Duodenal mucosa (tissue), 2 donors: ENCODE measurements around the gene KANK4.
"Not testable (repeated sequence)": the region's sequence is repeated elsewhere in the genome, so short reads cannot be mapped to it uniquely, and the experiment has no call there.

Experiments used
- H3K27ac ChIP-seq: one replicate; pipeline ENCODE4 v1.7.0; 2013; ENCODE audit warnings: low read depth, low read length
- H3K27me3 ChIP-seq, 2 donors: one replicate each; pipeline ENCODE4 v1.7.0; 2013; ENCODE audit warnings: low read length in 2 of 2, control low read depth in 1 of 2; ENCODE audit not compliant: insufficient read depth in 2 of 2, control insufficient read depth in 1 of 2
- H3K36me3 ChIP-seq, 2 donors: one replicate each; pipeline ENCODE4 v1.7.0; 2013; ENCODE audit warnings: low read length in 2 of 2, control low read depth in 1 of 2; ENCODE audit not compliant: insufficient read depth in 2 of 2, control insufficient read depth in 1 of 2
- H3K4me1 ChIP-seq, 2 donors: one replicate each; pipeline ENCODE4 v1.7.0; 2013; ENCODE audit warnings: low read length in 2 of 2, control low read depth in 1 of 2; ENCODE audit not compliant: insufficient read depth in 2 of 2, control insufficient read depth in 1 of 2
- H3K4me3 ChIP-seq, 2 donors: one replicate each; pipeline ENCODE4 v1.7.0; 2013; ENCODE audit warnings: low read length in 2 of 2, low read depth in 1 of 2
- H3K9ac ChIP-seq, 2 donors: one replicate each; pipeline ENCODE4 v1.7.0; 2013; ENCODE audit warnings: low read length in 2 of 2, low read depth in 1 of 2
- H3K9me3 ChIP-seq, 2 donors: one replicate each; pipeline ENCODE4 v1.7.0; 2013; ENCODE audit warnings: low read length in 2 of 2, control low read depth in 1 of 2; ENCODE audit not compliant: control insufficient read depth in 1 of 2

KANK4 gene

DNA sequence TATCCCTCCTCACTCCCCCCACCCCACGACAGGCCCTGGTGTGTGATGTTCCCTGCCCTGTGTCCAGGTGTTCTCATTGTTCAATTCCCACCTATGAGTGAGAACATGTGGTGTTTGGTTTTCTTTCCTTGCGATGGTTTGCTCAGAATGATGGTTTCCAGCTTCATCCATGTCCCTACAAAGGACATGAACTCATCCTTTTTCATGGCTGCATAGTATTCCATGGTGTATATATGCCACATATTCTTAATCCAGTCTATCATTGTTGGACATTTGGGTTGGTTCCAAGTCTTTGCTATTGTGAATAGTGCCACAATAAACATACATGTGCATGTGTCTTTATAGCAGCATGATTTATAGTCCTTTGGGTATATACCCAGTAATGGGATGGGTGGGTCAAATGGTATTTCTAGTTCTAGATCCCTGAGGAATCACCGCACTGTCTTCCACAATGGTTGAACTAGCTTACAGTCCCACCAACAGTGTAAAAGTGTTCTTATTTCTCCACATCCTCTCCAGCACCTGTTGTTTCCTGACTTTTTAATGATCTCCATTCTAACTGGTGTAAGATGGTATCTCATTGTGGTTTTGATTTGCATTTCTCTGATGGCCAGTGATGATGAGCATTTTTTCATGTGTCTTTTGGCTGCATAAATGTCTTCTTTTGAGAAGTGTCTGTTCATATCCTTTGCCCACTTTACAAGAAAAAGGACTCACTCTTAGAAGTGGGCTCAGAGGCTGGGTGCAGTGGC lies 79.4 kb downstream of the KANK4 start:
- H3K9me3 ChIP-seq, H3K27ac ChIP-seq, H3K27me3 ChIP-seq, H3K36me3 ChIP-seq, H3K4me1 ChIP-seq, H3K9ac ChIP-seq, H3K4me3 ChIP-seq: not testable (repeated sequence)

DNA sequence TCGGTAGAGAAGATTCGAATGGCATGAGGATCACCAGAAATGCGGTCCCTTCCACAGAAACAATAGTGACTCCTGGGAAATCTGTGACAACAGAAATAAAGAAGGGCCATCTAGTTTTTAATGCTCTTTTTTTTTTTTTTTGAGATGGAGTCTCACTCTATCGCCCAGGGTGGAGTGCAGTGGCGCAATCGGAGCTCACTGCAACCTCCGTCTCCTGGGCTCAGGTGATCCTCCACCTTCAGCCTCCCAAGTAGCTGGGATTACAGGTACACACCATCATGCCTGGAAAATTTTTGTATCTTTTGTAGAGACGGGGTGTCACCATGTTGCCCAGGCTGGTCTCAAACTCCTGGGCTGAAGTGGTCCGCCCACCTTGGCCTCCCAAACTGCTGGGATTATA lies 80.7 kb downstream of the KANK4 start:
- no peak overlapping the region for H3K27ac ChIP-seq
- H3K9me3 ChIP-seq: no peaks in the 10 kb centered on the region
- no peak overlapping the region for H3K4me3 ChIP-seq
- H3K36me3 ChIP-seq: no peaks in the 10 kb centered on the region
- no peaks in the 10 kb centered on the region for H3K27me3 ChIP-seq
- no peaks in the 10 kb centered on the region for H3K4me1 ChIP-seq
- no peak overlapping the region for H3K9ac ChIP-seq

GRCh38 chr1:62237950-62238374 lies 81.3 kb downstream of the KANK4 start:
- H3K4me3 ChIP-seq: no peak overlapping the region
- no peaks in the 10 kb centered on the region for H3K4me1 ChIP-seq
- no peak overlapping the region for H3K27ac ChIP-seq
- H3K36me3 ChIP-seq: no peaks in the 10 kb centered on the region
- no peaks in the 10 kb centered on the region for H3K27me3 ChIP-seq
- no peaks in the 10 kb centered on the region for H3K9me3 ChIP-seq
- no peak overlapping the region for H3K9ac ChIP-seq

- Histone ChIP-seq H3K4me3 (no peak overlapping the region), H3K27ac (no peak overlapping the region), H3K36me3 (no peaks in the 10 kb centered on the region), H3K9ac (no peak overlapping the region), H3K27me3 (no peaks in the 10 kb centered on the region), H3K4me1 (no peaks in the 10 kb centered on the region), H3K9me3 (no peaks in the 10 kb centered on the region)
Measured at GRCh38 chr1:62237361-62237760, 81.9 kb downstream of the KANK4 start.

- H3K4me1 ChIP-seq: no peaks in the 10 kb centered on the region
- no peaks in the 10 kb centered on the region for H3K36me3 ChIP-seq
- H3K27me3 ChIP-seq: no peaks in the 10 kb centered on the region
- no peak overlapping the region for H3K9ac ChIP-seq
- no peaks in the 10 kb centered on the region for H3K9me3 ChIP-seq
- H3K27ac ChIP-seq: no peak overlapping the region
- H3K4me3 ChIP-seq: no peak overlapping the region
Measured at GRCh38 chr1:62235576-62235975, 83.7 kb downstream of the KANK4 start.

- Histone ChIP-seq H3K9ac (no peak overlapping the region), H3K4me3 (no peak overlapping the region), H3K27ac (no peak overlapping the region), H3K36me3 (no peaks in the 10 kb centered on the region), H3K27me3 (no peaks in the 10 kb centered on the region), H3K4me1 (no peaks in the 10 kb centered on the region), H3K9me3 (no peaks in the 10 kb centered on the region)
Measured at GRCh38 chr1:62234688-62235087, 84.5 kb downstream of the KANK4 start.

DNA sequence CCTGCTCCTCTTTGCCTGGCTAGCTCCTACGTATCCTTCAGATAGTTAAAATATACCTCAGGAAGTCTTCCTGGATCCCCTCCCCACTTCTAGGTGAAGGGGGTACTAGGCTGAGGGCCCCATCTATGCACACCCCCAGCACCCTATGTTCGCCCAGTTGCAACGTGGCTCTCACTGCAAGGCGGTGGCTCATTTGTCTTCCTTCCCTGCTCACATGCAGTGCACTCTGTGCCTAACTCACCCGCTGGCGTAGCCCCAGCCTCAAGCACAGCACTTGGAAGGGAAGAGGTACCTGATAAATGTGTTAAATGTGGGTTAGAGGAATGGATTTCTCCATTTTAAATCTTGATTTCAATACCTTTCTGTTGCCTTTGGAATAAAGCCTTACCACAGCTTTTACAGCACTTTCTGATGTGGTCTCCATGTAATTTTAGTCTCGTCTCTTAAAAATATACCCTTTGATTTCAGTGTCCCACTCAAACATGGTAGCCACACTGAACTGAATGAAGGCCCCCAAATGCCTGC lies 85.2 kb downstream of the KANK4 start:
- Histone ChIP-seq H3K4me3 (no peak overlapping the region), H3K36me3 (no peaks in the 10 kb centered on the region), H3K9ac (no peak overlapping the region), H3K27me3 (no peaks in the 10 kb centered on the region), H3K9me3 (no peaks in the 10 kb centered on the region), H3K4me1 (no peaks in the 10 kb centered on the region), H3K27ac (no peak overlapping the region)

DNA sequence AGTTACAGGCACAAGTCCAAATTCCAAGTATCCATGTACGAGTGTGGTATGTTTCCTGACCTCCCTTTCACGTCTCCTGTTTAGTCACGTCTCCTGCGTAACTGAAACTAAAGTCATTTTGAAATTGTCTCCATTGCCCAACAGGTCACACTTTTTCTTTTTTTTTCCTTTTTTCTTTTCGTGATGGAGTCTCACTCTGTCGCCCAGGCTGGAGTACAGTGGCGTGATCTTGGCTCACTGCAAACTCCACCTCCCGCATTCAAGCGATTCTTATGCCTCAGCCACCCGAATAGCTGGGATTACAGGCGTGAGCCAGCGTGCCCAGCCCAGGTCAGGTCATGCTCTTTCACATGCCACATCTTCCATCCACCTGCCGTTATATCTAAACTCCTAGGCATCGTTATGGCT lies 86.4 kb downstream of the KANK4 start:
- no peaks in the 10 kb centered on the region for H3K36me3 ChIP-seq
- no peaks in the 10 kb centered on the region for H3K9me3 ChIP-seq
- H3K9ac ChIP-seq: no peak overlapping the region
- H3K27ac ChIP-seq: no peak overlapping the region
- H3K4me1 ChIP-seq: no peaks in the 10 kb centered on the region
- H3K4me3 ChIP-seq: no peak overlapping the region
- H3K27me3 ChIP-seq: peaks cover 0 to 3% of the 10 kb centered on the region in 2 donors

DNA sequence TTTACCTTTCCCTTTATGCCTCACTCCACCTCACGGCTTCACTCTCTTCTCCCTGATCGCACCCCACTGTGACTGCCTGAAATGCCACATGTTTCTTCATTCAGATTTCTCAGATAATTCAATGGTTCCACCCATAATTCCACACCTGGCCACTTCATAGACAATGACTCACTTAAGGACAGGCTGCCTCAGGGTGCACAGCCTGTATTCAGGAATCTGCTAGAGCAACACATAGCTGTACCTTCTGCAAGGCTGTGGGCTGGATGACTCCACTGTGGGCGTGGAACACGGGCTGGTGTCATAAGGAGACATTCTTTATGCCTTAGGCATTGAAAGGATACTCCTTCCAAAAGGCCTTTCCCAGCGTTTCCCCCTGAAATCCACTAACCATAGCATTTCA lies 88.5 kb downstream of the KANK4 start:
- Histone ChIP-seq H3K4me1 (no peaks in the 10 kb centered on the region), H3K27me3 (peaks cover 0 to 3% of the 10 kb centered on the region in 2 donors), H3K4me3 (no peak overlapping the region), H3K36me3 (no peaks in the 10 kb centered on the region), H3K27ac (no peak overlapping the region), H3K9me3 (no peaks in the 10 kb centered on the region), H3K9ac (no peak overlapping the region)

- Histone ChIP-seq H3K27ac (no peak overlapping the region), H3K9me3 (no peaks in the 10 kb centered on the region), H3K4me3 (no peak overlapping the region), H3K36me3 (no peaks in the 10 kb centered on the region), H3K9ac (no peak overlapping the region), H3K27me3 (peaks cover 0 to 3% of the 10 kb centered on the region in 2 donors), H3K4me1 (no peaks in the 10 kb centered on the region)
Measured at GRCh38 chr1:62229932-62230331, 89.3 kb downstream of the KANK4 start.
